RWPE2 (cell line): ENCODE measurements around the gene GRIN1.
A peak's percentile ranks its signal among the peaks of the same experiment; 100 is the strongest.

Source experiments
- ATAC-seq: fragments of 200-7000 bp; cut with Tn5 transposase; 3 replicates; pipeline ENCODE4 v1.9.1; 2021; ENCODE audit warnings: low read depth
- DNase-seq: peaks from one replicate; pipeline ENCODE4 v3.0.0-alpha.2; 2020; ENCODE audit warnings: low spot score
- H3K27ac ChIP-seq: fragments of 450-650 bp; 2 replicates; pipeline ENCODE4 v1.5.1; 2017; ENCODE audit warnings: mild to moderate bottlenecking; ENCODE audit not compliant: poor library complexity, severe bottlenecking
- H3K27me3 ChIP-seq: fragments of 250-450 bp; sonication (Bioruptor Pico); 2 replicates; pipeline ENCODE4 v1.5.1; 2021; ENCODE audit warnings: mild to moderate bottlenecking, moderate library complexity; ENCODE audit not compliant: insufficient read depth, poor library complexity, severe bottlenecking
- H3K36me3 ChIP-seq: fragments of 250-450 bp; sonication (Bioruptor Pico); 2 replicates; pipeline ENCODE4 v1.5.1; 2020; ENCODE audit warnings: low read depth, mild to moderate bottlenecking, moderate library complexity
- H3K4me1 ChIP-seq: fragments of 250-450 bp; sonication (Bioruptor Pico); 2 replicates; pipeline ENCODE4 v1.5.1; 2021; ENCODE audit warnings: mild to moderate bottlenecking, moderate library complexity; ENCODE audit not compliant: insufficient read depth, poor library complexity, severe bottlenecking
- H3K4me3 ChIP-seq: fragments of 250-450 bp; sonication (Bioruptor Pico); 2 replicates; pipeline ENCODE4 v1.5.1; 2021; ENCODE audit warnings: mild to moderate bottlenecking, moderate library complexity; ENCODE audit not compliant: severe bottlenecking
- H3K9me3 ChIP-seq: fragments of 250-450 bp; sonication (Bioruptor Pico); 2 replicates; pipeline ENCODE4 v1.5.1; 2021; ENCODE audit warnings: mild to moderate bottlenecking, moderate library complexity; ENCODE audit not compliant: severe bottlenecking
- CTCF ChIP-seq: fragments of 450-650 bp; IDR thresholded peaks from one replicate; pipeline ENCODE4 v1.5.1; 2017; ENCODE audit warnings: mild to moderate bottlenecking, moderate library complexity; ENCODE audit not compliant: poor library complexity, severe bottlenecking

Gene GRIN1

GRCh38 chr9:137195525-137196220 is 56.7 kb downstream of the GRIN1 start:
- peaks cover 18% of the 10 kb centered on the region for H3K4me1 ChIP-seq
- H3K9me3 ChIP-seq = no peaks in the 10 kb centered on the region
- DNase-seq (no peak), ATAC-seq (peak; percentile 10; the same call in 1 of the 3 replicates)
- no peak overlapping the region for H3K4me3 ChIP-seq
- no peak for TF ChIP-seq CTCF
- H3K36me3 ChIP-seq = peaks cover 6% of the 10 kb centered on the region; the same call in 1 of the 2 replicates
- no peaks in the 10 kb centered on the region for H3K27me3 ChIP-seq
- H3K27ac ChIP-seq = peak overlapping the region; percentile 25

GRCh38 chr9:137198051-137198901 is 59.3 kb downstream of the GRIN1 start:
- H3K9me3 ChIP-seq = no peaks in the 10 kb centered on the region
- no peaks in the 10 kb centered on the region for H3K36me3 ChIP-seq
- ATAC-seq (peak; percentile 3; the same call in 2 of the 3 replicates), DNase-seq (no peak)
- peak overlapping the region; percentile 16 for H3K27ac ChIP-seq
- TF ChIP-seq CTCF = no peak
- no peak overlapping the region for H3K4me3 ChIP-seq
- H3K27me3 ChIP-seq = no peaks in the 10 kb centered on the region
- peaks cover 18% of the 10 kb centered on the region for H3K4me1 ChIP-seq

- no peak for ATAC-seq
- peaks cover 1% of the 10 kb centered on the region; the same call in 1 of the 2 replicates for H3K36me3 ChIP-seq
- no peak overlapping the region for H3K4me3 ChIP-seq
- no peak overlapping the region for H3K27ac ChIP-seq
- DNase-seq = no peak
- H3K27me3 ChIP-seq = no peaks in the 10 kb centered on the region
- peaks cover 18% of the 10 kb centered on the region for H3K4me1 ChIP-seq
- TF ChIP-seq CTCF = no peak
- no peaks in the 10 kb centered on the region for H3K9me3 ChIP-seq
Observed at GRCh38 chr9:137198902-137199283, 59.9 kb downstream of the GRIN1 start.

- no peaks in the 10 kb centered on the region for H3K9me3 ChIP-seq
- peaks cover 22% of the 10 kb centered on the region for H3K4me1 ChIP-seq
- no peak for ATAC-seq
- no peak for TF ChIP-seq CTCF
- no peak for DNase-seq
- peaks cover 8% of the 10 kb centered on the region; the same call in 1 of the 2 replicates for H3K36me3 ChIP-seq
- no peaks in the 10 kb centered on the region for H3K27me3 ChIP-seq
- peak overlapping the region; percentile 88 for H3K4me3 ChIP-seq
- H3K27ac ChIP-seq = no peak overlapping the region
Observed at GRCh38 chr9:137199411-137200121, 60.6 kb downstream of the GRIN1 start.
